PC-3 (cell line): ENCODE results near the gene ZNF506.
"Not testable (repeated sequence)": the region's sequence is repeated elsewhere in the genome, so short reads cannot be mapped to it uniquely, and the experiment has no call there.

ENCODE experiments used
- EZH2 ChIP-seq: fragments of 300-600 bp; sonication (generic); IDR thresholded peaks from one replicate; pipeline ENCODE4 v1.6.1; 2017; ENCODE audit warnings: antibody characterized with exemption, mild to moderate bottlenecking, low read length; ENCODE audit not compliant: unreplicated experiment
- TF ChIP-seq, protein P1 (sequence below): fragments of 300-600 bp; sonication (generic); conservative IDR thresholded peaks from 2 replicates; pipeline ENCODE4 v1.5.1; 2017; ENCODE audit warnings: antibody characterized with exemption, low read depth, mild to moderate bottlenecking, low read length

DNA sequence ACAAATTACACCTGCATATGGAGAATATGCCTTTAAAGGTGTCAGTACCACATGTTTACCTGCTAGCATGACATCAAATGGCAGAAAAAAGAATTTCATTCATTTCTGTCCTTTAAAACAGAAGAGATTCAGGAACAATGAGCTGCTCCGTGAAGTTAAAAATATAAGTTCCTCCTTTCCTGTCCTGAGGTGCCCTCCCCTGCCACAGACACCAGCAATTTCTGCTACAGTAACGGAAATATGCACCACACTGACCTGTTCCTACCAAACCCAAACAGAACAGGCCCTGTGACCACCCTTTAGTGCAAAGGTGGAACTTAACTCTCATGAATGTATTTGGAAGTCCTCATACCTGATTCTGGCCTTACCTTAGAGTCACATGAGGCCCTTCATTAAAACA lies 30.2 kb upstream of the ZNF506 start:
- TF ChIP-seq, protein P1, sequence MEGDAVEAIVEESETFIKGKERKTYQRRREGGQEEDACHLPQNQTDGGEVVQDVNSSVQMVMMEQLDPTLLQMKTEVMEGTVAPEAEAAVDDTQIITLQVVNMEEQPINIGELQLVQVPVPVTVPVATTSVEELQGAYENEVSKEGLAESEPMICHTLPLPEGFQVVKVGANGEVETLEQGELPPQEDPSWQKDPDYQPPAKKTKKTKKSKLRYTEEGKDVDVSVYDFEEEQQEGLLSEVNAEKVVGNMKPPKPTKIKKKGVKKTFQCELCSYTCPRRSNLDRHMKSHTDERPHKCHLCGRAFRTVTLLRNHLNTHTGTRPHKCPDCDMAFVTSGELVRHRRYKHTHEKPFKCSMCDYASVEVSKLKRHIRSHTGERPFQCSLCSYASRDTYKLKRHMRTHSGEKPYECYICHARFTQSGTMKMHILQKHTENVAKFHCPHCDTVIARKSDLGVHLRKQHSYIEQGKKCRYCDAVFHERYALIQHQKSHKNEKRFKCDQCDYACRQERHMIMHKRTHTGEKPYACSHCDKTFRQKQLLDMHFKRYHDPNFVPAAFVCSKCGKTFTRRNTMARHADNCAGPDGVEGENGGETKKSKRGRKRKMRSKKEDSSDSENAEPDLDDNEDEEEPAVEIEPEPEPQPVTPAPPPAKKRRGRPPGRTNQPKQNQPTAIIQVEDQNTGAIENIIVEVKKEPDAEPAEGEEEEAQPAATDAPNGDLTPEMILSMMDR: not testable (repeated sequence)
- TF ChIP-seq EZH2: not testable (repeated sequence)
